ENCODE data around the gene MYO15B. TPM values are rescaled to one million over a fixed set of nuclear protein-coding genes. Genes with fewer than 3 reads are reported as not detected.
"Not testable (repeated sequence)": the region's sequence is repeated elsewhere in the genome, so short reads cannot be mapped to it uniquely, and the experiment has no call there.

Gene MYO15B
- total RNA-seq, 1 donor from 2014 or later: 337 TPM

DNA sequence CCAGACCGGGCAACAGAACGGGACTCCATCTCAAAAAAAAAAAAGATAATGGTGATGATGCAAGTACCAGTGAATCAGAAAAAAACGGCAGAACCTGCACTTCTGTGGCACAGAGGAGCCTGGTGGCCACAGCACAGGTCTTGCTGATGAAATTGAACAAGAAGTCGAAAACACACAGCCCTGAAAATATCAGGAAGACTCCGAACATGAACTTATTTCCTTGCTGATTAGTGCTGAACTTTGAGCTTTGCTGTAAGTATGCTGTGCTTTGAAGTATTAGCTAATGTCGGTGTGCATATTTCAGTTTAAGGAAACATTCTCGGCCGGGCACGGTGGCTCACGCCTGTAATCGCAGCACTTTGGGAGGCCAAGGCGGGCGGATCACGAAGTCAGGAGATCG, 10.9 kb upstream of the MYO15B start:
- peaks cover 3% of the 10 kb centered on the region for H3K4me1 Mint-ChIP-seq (ENCODE audit: low read depth)
- H3K27ac Mint-ChIP-seq: no peak overlapping the region
- no peaks in the 10 kb centered on the region for H3K27me3 Mint-ChIP-seq
- DNase-seq (ENCODE audit: low spot score, unreplicated experiment): no peak
- TF ChIP-seq, protein P1, sequence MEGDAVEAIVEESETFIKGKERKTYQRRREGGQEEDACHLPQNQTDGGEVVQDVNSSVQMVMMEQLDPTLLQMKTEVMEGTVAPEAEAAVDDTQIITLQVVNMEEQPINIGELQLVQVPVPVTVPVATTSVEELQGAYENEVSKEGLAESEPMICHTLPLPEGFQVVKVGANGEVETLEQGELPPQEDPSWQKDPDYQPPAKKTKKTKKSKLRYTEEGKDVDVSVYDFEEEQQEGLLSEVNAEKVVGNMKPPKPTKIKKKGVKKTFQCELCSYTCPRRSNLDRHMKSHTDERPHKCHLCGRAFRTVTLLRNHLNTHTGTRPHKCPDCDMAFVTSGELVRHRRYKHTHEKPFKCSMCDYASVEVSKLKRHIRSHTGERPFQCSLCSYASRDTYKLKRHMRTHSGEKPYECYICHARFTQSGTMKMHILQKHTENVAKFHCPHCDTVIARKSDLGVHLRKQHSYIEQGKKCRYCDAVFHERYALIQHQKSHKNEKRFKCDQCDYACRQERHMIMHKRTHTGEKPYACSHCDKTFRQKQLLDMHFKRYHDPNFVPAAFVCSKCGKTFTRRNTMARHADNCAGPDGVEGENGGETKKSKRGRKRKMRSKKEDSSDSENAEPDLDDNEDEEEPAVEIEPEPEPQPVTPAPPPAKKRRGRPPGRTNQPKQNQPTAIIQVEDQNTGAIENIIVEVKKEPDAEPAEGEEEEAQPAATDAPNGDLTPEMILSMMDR (IDR thresholded peaks at IDR 0.05; ENCODE audit: unreplicated experiment): no peak
- peaks cover 9% of the 10 kb centered on the region for H3K36me3 Mint-ChIP-seq (ENCODE audit: insufficient read depth)
- no peak overlapping the region for H3K4me3 Mint-ChIP-seq (ENCODE audit: low read depth)
- no peaks in the 10 kb centered on the region for H3K9me3 Mint-ChIP-seq (ENCODE audit: low read depth)

GRCh38 chr17:75581121-75581725, 6.4 kb upstream of the MYO15B start:
- H3K9me3 Mint-ChIP-seq (ENCODE audit: low read depth); H3K27ac Mint-ChIP-seq; DNase-seq (ENCODE audit: low spot score, unreplicated experiment); H3K36me3 Mint-ChIP-seq (ENCODE audit: insufficient read depth); H3K4me3 Mint-ChIP-seq (ENCODE audit: low read depth); H3K27me3 Mint-ChIP-seq; H3K4me1 Mint-ChIP-seq (ENCODE audit: low read depth): not testable (repeated sequence)

- DNase-seq (ENCODE audit: low spot score, unreplicated experiment); H3K36me3 Mint-ChIP-seq (ENCODE audit: insufficient read depth); H3K27ac Mint-ChIP-seq; H3K4me3 Mint-ChIP-seq (ENCODE audit: low read depth); H3K4me1 Mint-ChIP-seq (ENCODE audit: low read depth); H3K27me3 Mint-ChIP-seq; H3K9me3 Mint-ChIP-seq (ENCODE audit: low read depth): not testable (repeated sequence)
These were observed 4.4 kb upstream of the MYO15B start for GRCh38 chr17:75583197-75583596.

GRCh38 chr17:75584849-75585175, 2.8 kb upstream of the MYO15B start:
- H3K9me3 Mint-ChIP-seq (ENCODE audit: low read depth): no peaks in the 10 kb centered on the region
- no peak for DNase-seq (ENCODE audit: low spot score, unreplicated experiment)
- H3K27ac Mint-ChIP-seq: no peak overlapping the region
- TF ChIP-seq, protein P1 (IDR thresholded peaks at IDR 0.05; ENCODE audit: unreplicated experiment): no peak
- peaks cover 5% of the 10 kb centered on the region for H3K4me1 Mint-ChIP-seq (ENCODE audit: low read depth)
- H3K36me3 Mint-ChIP-seq (ENCODE audit: insufficient read depth): no peaks in the 10 kb centered on the region
- H3K4me3 Mint-ChIP-seq (ENCODE audit: low read depth): no peak overlapping the region
- H3K27me3 Mint-ChIP-seq: no peaks in the 10 kb centered on the region

GRCh38 chr17:75588596-75589011, 1.0 kb downstream of the MYO15B start:
- no peak for DNase-seq (ENCODE audit: low spot score, unreplicated experiment)
- Mint-ChIP-seq H3K27ac (no peak overlapping the region), H3K9me3 (ENCODE audit: low read depth) (no peaks in the 10 kb centered on the region), H3K4me1 (ENCODE audit: low read depth) (peaks cover 5% of the 10 kb centered on the region), H3K4me3 (ENCODE audit: low read depth) (peak overlapping the region; percentile 62), H3K27me3 (no peaks in the 10 kb centered on the region), H3K36me3 (ENCODE audit: insufficient read depth) (no peaks in the 10 kb centered on the region)
- TF ChIP-seq, protein P1 (IDR thresholded peaks at IDR 0.05; ENCODE audit: unreplicated experiment): no peak

DNA sequence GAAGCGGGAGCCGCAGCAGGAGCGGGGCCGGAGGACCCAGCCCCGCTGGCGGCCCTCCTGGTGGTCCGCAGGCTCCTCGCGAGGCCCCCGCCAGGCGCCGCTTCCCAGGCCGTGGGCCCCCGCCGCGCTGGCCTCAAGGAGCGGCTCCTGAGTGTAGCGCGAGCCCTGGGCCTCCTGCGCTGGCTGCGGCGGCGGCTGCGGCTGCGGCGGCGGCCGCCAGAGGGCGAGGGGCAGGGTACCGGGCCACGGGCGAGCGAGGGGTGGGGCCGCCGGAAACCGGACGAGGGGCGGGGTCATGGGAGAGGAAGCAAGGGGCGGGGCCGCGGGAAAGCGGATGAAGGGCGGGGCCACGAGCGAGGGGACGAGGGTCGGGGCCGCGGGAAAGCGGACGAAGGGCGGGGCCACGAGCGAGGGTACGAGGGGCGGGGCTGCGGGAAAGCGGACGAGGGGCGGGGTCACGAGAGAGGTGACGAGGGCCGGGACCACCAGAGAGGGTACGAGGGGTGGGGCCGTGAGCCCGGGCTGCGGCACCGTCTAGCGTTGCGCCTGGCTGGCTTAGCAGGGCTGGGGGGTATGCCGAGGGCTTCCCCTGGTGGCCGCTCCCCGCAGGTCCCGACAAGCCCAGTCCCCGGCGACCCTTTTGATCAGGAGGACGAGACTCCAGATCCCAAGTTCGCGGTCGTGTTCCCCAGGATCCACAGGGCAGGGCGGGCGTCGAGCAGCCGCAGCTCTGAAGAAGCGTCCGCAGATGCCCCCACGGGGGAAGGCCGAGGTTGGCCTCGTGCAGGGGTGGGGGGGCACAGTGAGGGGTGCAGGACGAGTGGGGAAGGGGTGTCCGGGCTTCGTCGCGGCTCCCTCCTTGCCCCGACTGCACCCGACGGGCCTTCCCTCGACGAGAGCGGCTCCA, 1.7 kb downstream of the MYO15B start:
- TF ChIP-seq, protein P1 (IDR thresholded peaks at IDR 0.05; ENCODE audit: unreplicated experiment): peak; percentile 63
- DNase-seq (ENCODE audit: low spot score, unreplicated experiment): peak; percentile 97
- Mint-ChIP-seq H3K27ac (no peak overlapping the region), H3K9me3 (ENCODE audit: low read depth) (no peaks in the 10 kb centered on the region), H3K4me3 (ENCODE audit: low read depth) (peak overlapping the region; percentile 65), H3K27me3 (no peaks in the 10 kb centered on the region), H3K36me3 (ENCODE audit: insufficient read depth) (no peaks in the 10 kb centered on the region), H3K4me1 (ENCODE audit: low read depth) (peaks cover 5% of the 10 kb centered on the region)
